Measurements from ENCODE around the gene FSD1L. TPM values are rescaled to one million over a fixed set of nuclear protein-coding genes. Genes with fewer than 3 reads are reported as not detected.

FSD1L gene
- total RNA-seq, 1 experiment from 2014 or later = 5.5 TPM

GRCh38 chr9:105416840-105417239 lies 31.0 kb upstream of the FSD1L start:
- Mint-ChIP-seq H3K4me3 (no peak overlapping the region), H3K27ac (peak overlapping the region in 1 of 3 experiments; percentile 55; a peak in 1 of 7 replicates), H3K9me3 (peaks cover 4 to 6% of the 10 kb centered on the region in 2 experiments; a peak in 4 of 5 replicates), H3K36me3 (ENCODE audit: insufficient read depth in 1 of 3, low read depth in 3 of 3) (peaks cover 0 to 6% (median 0%) of the 10 kb centered on the region in 3 experiments; a peak in 4 of 7 replicates), H3K27me3 (ENCODE audit: low read depth) (no peaks in the 10 kb centered on the region; the same call in 1 of the 2 replicates), H3K4me1 (peaks cover 18% of the 10 kb centered on the region in 2 experiments)
- Histone ChIP-seq H2BK120ac (ENCODE audit: low read depth, low read length, poor library complexity, severe bottlenecking) (no peak overlapping the region), H4K5ac (ENCODE audit: insufficient read length, low read depth, low read length) (no peak overlapping the region), H3K4me2 (ENCODE audit: insufficient read depth, insufficient read length, low read length) (no peak overlapping the region), H3K4me1 (ENCODE audit: insufficient read depth, low read length) (peaks cover 5% of the 10 kb centered on the region), H2AK5ac (ENCODE audit: insufficient read length, low read length) (no peak overlapping the region), H4K91ac (ENCODE audit: insufficient read length, low read depth, low read length) (no peak overlapping the region), H3K79me2 (ENCODE audit: insufficient read depth, low read length) (no peaks in the 10 kb centered on the region), H3K23ac (ENCODE audit: insufficient read length, low read depth, low read length) (no peak overlapping the region), H2AFZ (ENCODE audit: low read length) (no peak overlapping the region), H2BK20ac (ENCODE audit: low read depth, low read length, poor library complexity, severe bottlenecking) (no peak overlapping the region), H2BK15ac (ENCODE audit: low read depth, low read length) (no peak overlapping the region), H2BK12ac (ENCODE audit: insufficient read length, low read depth, low read length) (no peak overlapping the region), H3K18ac (ENCODE audit: insufficient read length, low read depth, low read length) (no peak overlapping the region), H3K27me3 (ENCODE audit: insufficient read depth, low read length) (no peaks in the 10 kb centered on the region), H3K23me2 (ENCODE audit: insufficient read length, low read depth, low read length, poor library complexity, severe bottlenecking) (no peaks in the 10 kb centered on the region), H3K9ac (ENCODE audit: extremely low read depth, insufficient read length, low read length) (no peak overlapping the region), H2BK5ac (ENCODE audit: insufficient read length, low read length) (no peak overlapping the region), H3K56ac (ENCODE audit: insufficient read length, low read depth, low read length) (no peak overlapping the region), H3K79me1 (ENCODE audit: insufficient read depth, low read depth, low read length, poor library complexity, severe bottlenecking) (no peaks in the 10 kb centered on the region), H4K8ac (replicated peaks; ENCODE audit: insufficient read length, low read depth, low read length) (no peak overlapping the region), H4K20me1 (ENCODE audit: control insufficient read depth, insufficient read depth, insufficient read length) (no peaks in the 10 kb centered on the region), H3T11ph (ENCODE audit: low read length) (no peak overlapping the region), H3K27ac (ENCODE audit: insufficient read length, low read depth, low read length) (no peak overlapping the region), H3K14ac (ENCODE audit: insufficient read depth, low read length) (no peak overlapping the region), H3K4ac (ENCODE audit: low read depth, low read length) (no peak overlapping the region), H3K9me3 (ENCODE audit: control insufficient read depth, low read depth, low read length) (no peaks in the 10 kb centered on the region)
- no peak for DNase-seq
- no peak for TF ChIP-seq CTCF (conservative IDR thresholded peaks at IDR 0.05)
- no CpG with 5 or more reads among the region's 1 CpG for WGBS (ENCODE audit: extremely low coverage, insufficient read length, low lambda C conversion rate)

Data from H9 (cell line).